ENCODE data around the gene GLS. TPM values are rescaled to one million over a fixed set of nuclear protein-coding genes. Genes with fewer than 3 reads are reported as not detected.
A peak's percentile ranks its signal among the peaks of the same experiment; 100 is the strongest.
"Not testable (repeated sequence)": the region's sequence is repeated elsewhere in the genome, so short reads cannot be mapped to it uniquely, and the experiment has no call there.

Gene GLS
- total RNA-seq, 1 donor from 2014 or later = 220 TPM

- intact Hi-C loops (cut with micrococcal nuclease) = no loop called here
- Mint-ChIP-seq H3K4me1 (ENCODE audit: low read depth) (peaks cover 64% of the 10 kb centered on the region), H3K36me3 (ENCODE audit: low read depth) (peaks cover 79% of the 10 kb centered on the region), H3K27me3 (ENCODE audit: insufficient read depth) (no peaks in the 10 kb centered on the region), H3K4me3 (no peak overlapping the region), H3K27ac (peak overlapping the region; percentile 55), H3K9me3 (no peaks in the 10 kb centered on the region)
- DNase-seq (ENCODE audit: low spot score) = no peak
Observed at GRCh38 chr2:190986221-190986953, 105.8 kb downstream of the GLS start.

DNA sequence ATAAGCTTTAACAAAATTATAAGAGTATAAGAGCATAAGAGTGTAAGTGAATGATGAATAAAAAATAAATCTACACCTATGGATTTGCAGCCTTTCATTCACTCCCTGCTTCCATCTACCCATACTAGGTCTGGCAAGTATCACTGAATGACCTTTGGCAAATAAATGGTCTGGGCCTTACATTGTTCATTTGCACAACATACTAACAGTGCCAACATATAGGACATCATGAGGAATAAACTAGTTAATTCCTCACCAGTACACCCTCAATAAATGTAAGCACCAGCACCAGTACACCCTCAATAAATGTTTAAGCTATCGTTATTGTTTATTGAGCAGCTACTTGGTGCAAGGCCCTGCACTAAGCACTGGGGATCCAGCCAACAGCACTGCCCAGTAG is 106.5 kb downstream of the GLS start:
- no peak for DNase-seq (ENCODE audit: low spot score)
- H3K4me3 Mint-ChIP-seq = no peak overlapping the region
- peaks cover 76% of the 10 kb centered on the region for H3K36me3 Mint-ChIP-seq (ENCODE audit: low read depth)
- H3K27ac Mint-ChIP-seq = peak overlapping the region; percentile 13
- no peaks in the 10 kb centered on the region for H3K9me3 Mint-ChIP-seq
- intact Hi-C loops (cut with micrococcal nuclease) = no loop called here
- H3K4me1 Mint-ChIP-seq (ENCODE audit: low read depth) = peaks cover 59% of the 10 kb centered on the region
- no peaks in the 10 kb centered on the region for H3K27me3 Mint-ChIP-seq (ENCODE audit: insufficient read depth)

DNA sequence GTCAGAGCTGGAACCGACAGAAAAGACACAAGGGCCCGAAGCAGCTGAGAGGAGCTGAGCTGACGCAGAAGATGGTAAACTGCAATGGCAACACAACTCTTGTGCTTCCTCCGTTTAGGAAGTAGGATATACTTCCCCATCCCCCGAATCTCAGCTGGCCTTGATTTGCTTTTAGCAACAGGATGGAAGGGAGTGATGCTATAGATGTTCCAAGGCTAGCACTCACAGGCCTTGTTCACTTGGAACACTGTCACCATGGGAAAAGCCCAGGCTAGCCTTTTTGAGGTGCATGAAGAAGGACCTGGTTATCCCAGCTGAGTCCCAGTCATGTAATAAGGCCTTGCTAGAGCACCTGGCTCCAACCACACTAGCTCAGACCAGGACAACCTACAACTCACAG is 107.3 kb downstream of the GLS start:
- Mint-ChIP-seq H3K27ac (peak overlapping the region; percentile 24), H3K27me3 (ENCODE audit: insufficient read depth) (no peaks in the 10 kb centered on the region), H3K4me1 (ENCODE audit: low read depth) (peaks cover 51% of the 10 kb centered on the region), H3K4me3 (no peak overlapping the region), H3K36me3 (ENCODE audit: low read depth) (peaks cover 72% of the 10 kb centered on the region), H3K9me3 (no peaks in the 10 kb centered on the region)
- DNase-seq (ENCODE audit: low spot score) = no peak
- intact Hi-C loops (cut with micrococcal nuclease) = no loop called here

DNA sequence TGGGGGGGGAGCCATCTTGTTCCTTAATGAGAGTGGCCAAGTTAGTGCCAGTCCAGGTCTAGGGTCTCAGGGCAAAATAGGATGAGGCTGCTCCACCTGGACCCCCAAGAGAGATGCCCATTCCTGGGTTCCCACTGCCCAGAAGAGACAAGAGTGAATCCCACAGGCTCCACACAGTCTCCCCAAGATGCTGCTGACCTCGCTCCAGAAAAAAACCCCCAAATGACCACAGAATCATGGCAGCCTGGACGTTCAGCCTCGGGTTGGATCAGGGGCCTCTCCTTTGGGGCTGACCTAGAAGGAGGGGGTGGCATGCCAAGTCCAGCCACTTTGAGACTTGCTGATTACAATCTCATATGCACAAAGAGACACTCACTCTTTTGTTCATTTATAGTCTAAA is 108.3 kb downstream of the GLS start:
- H3K9me3 Mint-ChIP-seq = no peaks in the 10 kb centered on the region
- H3K36me3 Mint-ChIP-seq (ENCODE audit: low read depth) = peaks cover 75% of the 10 kb centered on the region
- no peak overlapping the region for H3K27ac Mint-ChIP-seq
- no peaks in the 10 kb centered on the region for H3K27me3 Mint-ChIP-seq (ENCODE audit: insufficient read depth)
- H3K4me1 Mint-ChIP-seq (ENCODE audit: low read depth) = peaks cover 51% of the 10 kb centered on the region
- intact Hi-C loops (cut with micrococcal nuclease) = no loop called here
- no peak for DNase-seq (ENCODE audit: low spot score)
- no peak overlapping the region for H3K4me3 Mint-ChIP-seq

DNA sequence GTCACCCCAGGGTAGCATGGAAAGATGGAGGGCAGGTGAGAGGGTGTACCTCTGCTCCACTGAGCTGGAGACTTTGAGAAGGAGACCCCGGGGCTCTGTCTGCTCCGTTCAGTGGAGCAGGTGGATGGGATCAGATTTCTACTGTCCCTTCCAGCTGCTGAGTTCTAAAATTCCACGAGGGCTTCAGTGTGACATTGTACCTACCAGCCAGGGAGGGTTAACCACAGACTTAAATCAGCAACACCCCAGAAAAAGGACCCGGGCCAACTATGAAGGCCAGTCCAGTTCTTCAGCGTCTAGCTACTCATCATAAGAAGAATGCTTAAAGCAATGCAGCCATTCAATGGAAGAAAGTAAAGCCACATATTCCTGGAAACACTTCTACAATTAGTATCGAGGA is 109.5 kb downstream of the GLS start:
- Mint-ChIP-seq H3K36me3 (ENCODE audit: low read depth) (peaks cover 77% of the 10 kb centered on the region), H3K4me1 (ENCODE audit: low read depth) (peaks cover 46% of the 10 kb centered on the region), H3K27ac (no peak overlapping the region), H3K4me3 (no peak overlapping the region), H3K27me3 (ENCODE audit: insufficient read depth) (no peaks in the 10 kb centered on the region), H3K9me3 (peaks cover 3% of the 10 kb centered on the region)
- intact Hi-C loops (cut with micrococcal nuclease) = no loop called here
- DNase-seq (ENCODE audit: low spot score) = no peak

DNA sequence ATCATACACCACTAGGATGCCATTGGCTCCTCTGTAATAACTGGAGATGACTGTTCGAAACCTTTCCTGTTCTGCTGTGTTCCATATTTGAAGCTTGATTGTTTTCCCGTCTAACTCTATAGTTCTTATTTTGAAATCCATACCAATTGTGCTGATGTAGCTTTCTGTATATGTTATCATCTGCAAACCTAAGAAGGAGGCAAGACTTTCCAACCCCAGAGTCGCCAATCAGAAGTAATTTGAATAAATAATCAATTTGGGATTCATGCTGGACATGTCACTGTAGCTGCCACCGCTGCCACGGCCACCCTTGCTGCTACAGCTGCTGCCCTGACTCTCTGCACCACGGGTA is 112.6 kb downstream of the GLS start:
- H3K27me3 Mint-ChIP-seq (ENCODE audit: insufficient read depth) = no peaks in the 10 kb centered on the region
- intact Hi-C loops (cut with micrococcal nuclease) = no loop called here
- H3K9me3 Mint-ChIP-seq = peaks cover 12% of the 10 kb centered on the region
- H3K4me3 Mint-ChIP-seq = no peak overlapping the region
- H3K36me3 Mint-ChIP-seq (ENCODE audit: low read depth) = peaks cover 83% of the 10 kb centered on the region
- H3K27ac Mint-ChIP-seq = peak overlapping the region; percentile 1
- peaks cover 49% of the 10 kb centered on the region for H3K4me1 Mint-ChIP-seq (ENCODE audit: low read depth)
- no peak for DNase-seq (ENCODE audit: low spot score)

- Mint-ChIP-seq H3K4me3 (no peak overlapping the region), H3K4me1 (ENCODE audit: low read depth) (peaks cover 52% of the 10 kb centered on the region), H3K9me3 (peaks cover 12% of the 10 kb centered on the region), H3K27ac (peak overlapping the region; percentile 64), H3K36me3 (ENCODE audit: low read depth) (peaks cover 79% of the 10 kb centered on the region), H3K27me3 (ENCODE audit: insufficient read depth) (no peaks in the 10 kb centered on the region)
- intact Hi-C loops (cut with micrococcal nuclease) = no loop called here
- no peak for DNase-seq (ENCODE audit: low spot score)
Observed at GRCh38 chr2:190994148-190994547, 113.5 kb downstream of the GLS start.

DNA sequence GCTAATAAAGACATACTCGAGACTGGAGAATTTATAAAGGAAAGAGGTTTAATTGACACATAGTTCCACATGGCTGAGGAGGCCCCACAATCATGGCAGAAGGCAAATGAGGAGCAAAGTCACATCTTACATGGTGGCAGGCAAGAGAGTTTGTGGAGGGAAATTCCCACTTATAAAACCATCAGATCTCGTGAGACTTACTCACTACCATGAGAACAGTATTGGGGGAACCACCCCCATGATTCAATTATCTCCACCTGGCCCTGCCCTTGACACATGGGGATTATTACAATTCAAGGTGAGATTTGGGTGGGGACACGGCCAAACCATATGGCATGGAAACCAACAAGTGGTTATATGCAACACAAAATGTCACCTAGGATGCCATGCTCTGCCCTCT is 114.7 kb downstream of the GLS start:
- DNase-seq (ENCODE audit: low spot score); intact Hi-C loops (cut with micrococcal nuclease); H3K4me3 Mint-ChIP-seq; H3K27me3 Mint-ChIP-seq (ENCODE audit: insufficient read depth): not testable (repeated sequence)
- H3K9me3 Mint-ChIP-seq = peaks cover 12% of the 10 kb centered on the region
- H3K4me1 Mint-ChIP-seq (ENCODE audit: low read depth) = peaks cover 64% of the 10 kb centered on the region
- H3K27ac Mint-ChIP-seq = peak overlapping the region; percentile 9
- H3K36me3 Mint-ChIP-seq (ENCODE audit: low read depth) = peaks cover 84% of the 10 kb centered on the region

GRCh38 chr2:190996338-190996946 is 115.8 kb downstream of the GLS start:
- Mint-ChIP-seq H3K4me3 (no peak overlapping the region), H3K4me1 (ENCODE audit: low read depth) (peaks cover 71% of the 10 kb centered on the region), H3K9me3 (peaks cover 12% of the 10 kb centered on the region), H3K27ac (peak overlapping the region; percentile 87), H3K36me3 (ENCODE audit: low read depth) (peaks cover 86% of the 10 kb centered on the region), H3K27me3 (ENCODE audit: insufficient read depth) (no peaks in the 10 kb centered on the region)
- no peak for DNase-seq (ENCODE audit: low spot score)
- intact Hi-C loops (cut with micrococcal nuclease) = loop anchor here (1.0 to 2.0 kb wide), 2 partner anchors 14 to 34 kb away; no protein-coding TSS in a partner anchor

DNA sequence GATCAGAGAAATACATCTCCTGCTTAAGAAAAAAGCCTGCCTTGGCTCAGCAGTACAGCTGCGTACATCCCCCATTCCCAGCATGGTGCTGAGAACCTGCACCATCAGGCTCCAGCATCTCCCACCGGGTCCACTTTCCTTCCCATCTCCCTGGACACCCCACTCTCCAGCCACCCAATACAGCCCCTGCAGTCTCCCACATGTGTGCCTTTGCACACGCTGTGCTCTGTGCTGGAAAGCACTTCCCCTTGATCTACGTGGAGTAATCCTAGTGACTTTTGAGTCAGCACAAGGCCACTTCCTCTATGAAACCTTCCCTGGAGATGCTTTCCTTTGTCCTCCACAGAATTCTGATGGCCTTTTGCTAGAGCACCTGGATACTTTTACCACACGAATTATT is 116.3 kb downstream of the GLS start:
- intact Hi-C loops (cut with micrococcal nuclease) = loop anchor here (1.0 to 2.0 kb wide), 2 partner anchors 14 to 33 kb away; no protein-coding TSS in a partner anchor
- Mint-ChIP-seq H3K4me1 (ENCODE audit: low read depth) (peaks cover 75% of the 10 kb centered on the region), H3K27me3 (ENCODE audit: insufficient read depth) (no peaks in the 10 kb centered on the region), H3K36me3 (ENCODE audit: low read depth) (peaks cover 88% of the 10 kb centered on the region), H3K27ac (peak overlapping the region; percentile 87), H3K9me3 (peaks cover 12% of the 10 kb centered on the region), H3K4me3 (no peak overlapping the region)
- DNase-seq (ENCODE audit: low spot score) = no peak

- peaks cover 12% of the 10 kb centered on the region for H3K9me3 Mint-ChIP-seq
- intact Hi-C loops (cut with micrococcal nuclease) = loop anchor here (2.0 kb wide), 1 partner anchor 13 kb away; no protein-coding TSS in a partner anchor
- no peaks in the 10 kb centered on the region for H3K27me3 Mint-ChIP-seq (ENCODE audit: insufficient read depth)
- H3K36me3 Mint-ChIP-seq (ENCODE audit: low read depth) = peaks cover 89% of the 10 kb centered on the region
- peaks cover 82% of the 10 kb centered on the region for H3K4me1 Mint-ChIP-seq (ENCODE audit: low read depth)
- H3K4me3 Mint-ChIP-seq = no peak overlapping the region
- DNase-seq (ENCODE audit: low spot score) = no peak
- H3K27ac Mint-ChIP-seq = peak overlapping the region; percentile 87
Observed at GRCh38 chr2:190997526-190998113, 117.0 kb downstream of the GLS start.

DNA sequence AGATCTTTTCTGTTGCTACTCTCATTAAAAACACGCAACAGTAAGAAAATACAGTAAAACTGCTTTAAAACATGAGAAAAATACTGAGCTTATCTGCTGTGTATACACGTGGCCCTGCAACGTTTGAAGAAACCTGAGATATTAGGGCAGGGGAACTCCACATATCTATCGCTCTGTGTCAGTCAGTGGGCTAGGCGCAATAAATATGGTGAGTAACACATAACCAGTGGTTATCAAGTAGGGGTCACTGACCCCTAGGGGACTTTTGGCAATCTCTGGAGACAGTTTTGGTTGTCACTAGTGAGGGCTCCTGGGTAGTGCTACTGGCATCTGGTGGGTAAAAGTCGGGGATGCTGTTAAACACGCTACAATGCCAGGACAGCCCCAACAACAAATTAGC is 118.4 kb downstream of the GLS start:
- H3K4me3 Mint-ChIP-seq = no peak overlapping the region
- H3K36me3 Mint-ChIP-seq (ENCODE audit: low read depth) = peaks cover 93% of the 10 kb centered on the region
- intact Hi-C loops (cut with micrococcal nuclease) = no loop called here
- H3K4me1 Mint-ChIP-seq (ENCODE audit: low read depth) = peaks cover 84% of the 10 kb centered on the region
- no peak overlapping the region for H3K27ac Mint-ChIP-seq
- peaks cover 24% of the 10 kb centered on the region for H3K9me3 Mint-ChIP-seq
- no peak for DNase-seq (ENCODE audit: low spot score)
- H3K27me3 Mint-ChIP-seq (ENCODE audit: insufficient read depth) = no peaks in the 10 kb centered on the region

DNA sequence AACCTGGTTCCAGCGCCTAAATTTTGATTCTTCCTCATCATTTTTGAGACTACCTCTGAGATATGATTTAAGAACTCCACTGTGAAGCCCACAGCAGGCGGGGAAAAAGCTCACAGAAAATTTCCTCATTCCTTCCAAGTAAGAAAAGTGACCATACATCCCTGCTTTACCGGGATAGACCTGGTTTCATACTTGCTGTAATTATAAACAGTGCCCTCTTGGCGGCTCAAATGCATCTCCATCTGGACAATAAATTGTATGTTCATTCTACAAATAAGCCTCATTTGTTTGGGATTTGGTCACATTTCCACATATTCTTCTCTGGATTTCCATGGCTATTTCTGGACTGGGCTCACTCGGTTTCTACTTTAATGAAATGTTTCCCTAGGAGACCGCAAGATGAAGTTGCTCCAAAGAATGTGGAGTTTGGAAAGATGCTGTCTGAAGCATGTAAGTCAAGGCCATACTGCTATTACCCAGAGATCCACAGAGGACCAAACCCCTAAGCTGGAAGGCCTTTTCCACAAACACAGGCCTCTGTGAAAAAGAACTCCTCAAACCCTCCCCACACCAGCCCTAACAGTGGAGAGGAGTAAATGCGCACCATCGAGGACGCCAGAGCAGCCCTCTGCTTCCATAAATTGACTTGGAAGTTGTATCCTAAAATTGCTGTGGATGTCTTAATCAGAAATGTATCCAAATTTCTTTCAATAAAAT is 119.5 kb downstream of the GLS start:
- H3K9me3 Mint-ChIP-seq = peaks cover 32% of the 10 kb centered on the region
- H3K4me1 Mint-ChIP-seq (ENCODE audit: low read depth) = peaks cover 90% of the 10 kb centered on the region
- H3K27ac Mint-ChIP-seq = peak overlapping the region; percentile 64
- H3K4me3 Mint-ChIP-seq = no peak overlapping the region
- no peak for DNase-seq (ENCODE audit: low spot score)
- intact Hi-C loops (cut with micrococcal nuclease) = loop anchor here (5.0 kb wide), 1 partner anchor 33 kb away; no protein-coding TSS in a partner anchor
- H3K27me3 Mint-ChIP-seq (ENCODE audit: insufficient read depth) = no peaks in the 10 kb centered on the region
- peaks cover 94% of the 10 kb centered on the region for H3K36me3 Mint-ChIP-seq (ENCODE audit: low read depth)
